Testis (tissue), 2 donors: ENCODE measurements around the gene EPB41L4A.

ENCODE experiments used
- CTCF ChIP-seq, 3 experiments: fragments of 450-650 bp in 2 of 3; fragments of 200-600 bp in 1 of 3; sonication (generic) in 1 of 3; IDR thresholded peaks; one replicate each; pipeline ENCODE4 v1.5.1; 2016 to 2019; ENCODE audit warnings: antibody characterized with exemption in 3 of 3, mild to moderate bottlenecking in 2 of 3, moderate library complexity in 1 of 3
- POLR2A ChIP-seq: fragments of 450-650 bp; IDR thresholded peaks from one replicate; pipeline ENCODE4 v1.6.1; 2017; ENCODE audit warnings: antibody characterized with exemption, mild to moderate bottlenecking, moderate library complexity

- TF ChIP-seq CTCF (IDR thresholded peaks at IDR 0.05) (no peak), POLR2A (no peak)
Measured at GRCh38 chr5:112141582-112141981, 277.5 kb downstream of the EPB41L4A start.
